Lower leg skin (tissue), 3 donors: Measurements from ENCODE around the gene PMEPA1.

Source experiments
- CTCF ChIP-seq, 3 donors: fragments of 450-650 bp; IDR thresholded peaks; one replicate each; pipeline ENCODE4 v1.5.1; 2016; ENCODE audit warnings: antibody characterized with exemption in 3 of 3, mild to moderate bottlenecking in 3 of 3, moderate library complexity in 2 of 3
- POLR2A ChIP-seq, 2 donors: fragments of 450-650 bp; IDR thresholded peaks; one replicate each; pipeline ENCODE4 v1.6.1; 2016 to 2017; ENCODE audit warnings: antibody characterized with exemption in 2 of 2, mild to moderate bottlenecking in 1 of 2, moderate library complexity in 1 of 2

GRCh38 chr20:57707849-57708693 is 1.7 kb downstream of the PMEPA1 start:
- TF ChIP-seq CTCF (IDR thresholded peaks at IDR 0.05) (no peak), POLR2A (IDR thresholded peaks at IDR 0.05) (no peak)
